Measurements from ENCODE around the gene RFNG. TPM values are rescaled to one million over a fixed set of nuclear protein-coding genes. Genes with fewer than 3 reads are reported as not detected.

Gene RFNG
- total RNA-seq, 1 donor = 13.7 TPM

GRCh38 chr17:82092628-82092994, 41.0 kb upstream of the RFNG start:
- Histone ChIP-seq H3K4me1 (ENCODE audit: insufficient read depth, low read length) (peaks cover 13% of the 10 kb centered on the region), H3K4me3 (ENCODE audit: low read length) (no peak overlapping the region), H3K9me3 (ENCODE audit: low read depth, low read length) (no peaks in the 10 kb centered on the region), H3K27me3 (ENCODE audit: insufficient read depth, low read length) (no peaks in the 10 kb centered on the region)

- no peaks in the 10 kb centered on the region for H3K27me3 ChIP-seq (ENCODE audit: insufficient read depth, low read length)
- no peaks in the 10 kb centered on the region for H3K9me3 ChIP-seq (ENCODE audit: low read depth, low read length)
- no peak overlapping the region for H3K4me3 ChIP-seq (ENCODE audit: low read length)
- H3K4me1 ChIP-seq (ENCODE audit: insufficient read depth, low read length) = peaks cover 9% of the 10 kb centered on the region
These were observed 40.5 kb upstream of the RFNG start for GRCh38 chr17:82092094-82092586.

GRCh38 chr17:82091264-82092066, 39.9 kb upstream of the RFNG start:
- H3K4me1 ChIP-seq (ENCODE audit: insufficient read depth, low read length) = peaks cover 2% of the 10 kb centered on the region
- H3K9me3 ChIP-seq (ENCODE audit: low read depth, low read length) = no peaks in the 10 kb centered on the region
- no peak overlapping the region for H3K4me3 ChIP-seq (ENCODE audit: low read length)
- H3K27me3 ChIP-seq (ENCODE audit: insufficient read depth, low read length) = no peaks in the 10 kb centered on the region

- Histone ChIP-seq H3K4me3 (ENCODE audit: low read length) (no peak overlapping the region), H3K27me3 (ENCODE audit: insufficient read depth, low read length) (no peaks in the 10 kb centered on the region), H3K4me1 (ENCODE audit: insufficient read depth, low read length) (no peaks in the 10 kb centered on the region), H3K9me3 (ENCODE audit: low read depth, low read length) (no peaks in the 10 kb centered on the region)
These were observed 39.1 kb upstream of the RFNG start for GRCh38 chr17:82090549-82091263.

- Histone ChIP-seq H3K4me1 (ENCODE audit: insufficient read depth, low read length) (no peaks in the 10 kb centered on the region), H3K9me3 (ENCODE audit: low read depth, low read length) (no peaks in the 10 kb centered on the region), H3K27me3 (ENCODE audit: insufficient read depth, low read length) (no peaks in the 10 kb centered on the region), H3K4me3 (ENCODE audit: low read length) (no peak overlapping the region)
These were observed 38.3 kb upstream of the RFNG start for GRCh38 chr17:82089723-82090548.

- Histone ChIP-seq H3K4me3 (ENCODE audit: low read length) (no peak overlapping the region), H3K27me3 (ENCODE audit: insufficient read depth, low read length) (no peaks in the 10 kb centered on the region), H3K4me1 (ENCODE audit: insufficient read depth, low read length) (no peaks in the 10 kb centered on the region), H3K9me3 (ENCODE audit: low read depth, low read length) (no peaks in the 10 kb centered on the region)
These were observed 37.5 kb upstream of the RFNG start for GRCh38 chr17:82088838-82089722.

- Histone ChIP-seq H3K4me1 (ENCODE audit: insufficient read depth, low read length) (no peaks in the 10 kb centered on the region), H3K9me3 (ENCODE audit: low read depth, low read length) (no peaks in the 10 kb centered on the region), H3K27me3 (ENCODE audit: insufficient read depth, low read length) (no peaks in the 10 kb centered on the region), H3K4me3 (ENCODE audit: low read length) (no peak overlapping the region)
These were observed 36.6 kb upstream of the RFNG start for GRCh38 chr17:82087961-82088837.

GRCh38 chr17:82086941-82087906, 35.6 kb upstream of the RFNG start:
- Histone ChIP-seq H3K27me3 (ENCODE audit: insufficient read depth, low read length) (no peaks in the 10 kb centered on the region), H3K4me1 (ENCODE audit: insufficient read depth, low read length) (no peaks in the 10 kb centered on the region), H3K9me3 (ENCODE audit: low read depth, low read length) (no peaks in the 10 kb centered on the region), H3K4me3 (ENCODE audit: low read length) (no peak overlapping the region)

- H3K9me3 ChIP-seq (ENCODE audit: low read depth, low read length) = no peaks in the 10 kb centered on the region
- H3K4me1 ChIP-seq (ENCODE audit: insufficient read depth, low read length) = no peaks in the 10 kb centered on the region
- no peaks in the 10 kb centered on the region for H3K27me3 ChIP-seq (ENCODE audit: insufficient read depth, low read length)
- H3K4me3 ChIP-seq (ENCODE audit: low read length) = no peak overlapping the region
These were observed 34.5 kb upstream of the RFNG start for GRCh38 chr17:82085931-82086764.

- no peaks in the 10 kb centered on the region for H3K4me1 ChIP-seq (ENCODE audit: insufficient read depth, low read length)
- H3K9me3 ChIP-seq (ENCODE audit: low read depth, low read length) = no peaks in the 10 kb centered on the region
- H3K27me3 ChIP-seq (ENCODE audit: insufficient read depth, low read length) = no peaks in the 10 kb centered on the region
- H3K4me3 ChIP-seq (ENCODE audit: low read length) = no peak overlapping the region
These were observed 33.6 kb upstream of the RFNG start for GRCh38 chr17:82085031-82085861.

- Histone ChIP-seq H3K4me1 (ENCODE audit: insufficient read depth, low read length) (no peaks in the 10 kb centered on the region), H3K4me3 (ENCODE audit: low read length) (no peak overlapping the region), H3K9me3 (ENCODE audit: low read depth, low read length) (no peaks in the 10 kb centered on the region), H3K27me3 (ENCODE audit: insufficient read depth, low read length) (no peaks in the 10 kb centered on the region)
These were observed 32.9 kb upstream of the RFNG start for GRCh38 chr17:82084373-82085030.
